Trophoblast cell (in vitro differentiated cells and primary cell): Measurements from ENCODE around the gene SHISA5.

Experiments
- DNase-seq, 2 donors: peaks; one replicate each; pipeline ENCODE4 v3.0.0-alpha.2; 2016
- H2AFZ ChIP-seq: 2 replicates; pipeline ENCODE4 v1.6.1; 2013; ENCODE audit warnings: low read length, moderate library complexity, mild to moderate bottlenecking; ENCODE audit not compliant: insufficient read depth, poor library complexity
- H2AK5ac ChIP-seq: 2 replicates; pipeline ENCODE4 v1.6.1; 2013; ENCODE audit warnings: mild to moderate bottlenecking, low read length
- H2BK120ac ChIP-seq: 2 replicates; pipeline ENCODE4 v1.6.1; 2013; ENCODE audit warnings: low read length, mild to moderate bottlenecking, moderate library complexity; ENCODE audit not compliant: insufficient read depth, poor library complexity
- H2BK12ac ChIP-seq: 2 replicates; pipeline ENCODE4 v1.6.1; 2013; ENCODE audit warnings: mild to moderate bottlenecking, low read length, moderate library complexity
- H2BK5ac ChIP-seq: 2 replicates; pipeline ENCODE4 v1.6.1; 2013; ENCODE audit warnings: low read length, low read depth, moderate library complexity, mild to moderate bottlenecking; ENCODE audit not compliant: poor library complexity
- H3K14ac ChIP-seq: 2 replicates; pipeline ENCODE4 v1.6.1; 2013; ENCODE audit warnings: mild to moderate bottlenecking, low read length
- H3K18ac ChIP-seq: 2 replicates; pipeline ENCODE4 v1.6.1; 2013; ENCODE audit warnings: mild to moderate bottlenecking, low read length
- H3K23ac ChIP-seq: 2 replicates; pipeline ENCODE4 v1.6.1; 2013; ENCODE audit warnings: low read length
- H3K27ac ChIP-seq: 2 replicates; pipeline ENCODE4 v1.5.1; 2013; ENCODE audit warnings: low read depth, mild to moderate bottlenecking, inconsistent platforms, low read length, moderate library complexity
- H3K27me3 ChIP-seq: 2 replicates; pipeline ENCODE4 v1.6.1; 2013; ENCODE audit warnings: inconsistent platforms, mild to moderate bottlenecking, low read length, moderate library complexity; ENCODE audit not compliant: insufficient read depth
- H3K36me3 ChIP-seq, 2 experiments: 1 replicate in 1 of 2; 2 replicates in 1 of 2; pipeline ENCODE4 v1.6.1; 2013; ENCODE audit warnings: low read length in 2 of 2, mild to moderate bottlenecking in 2 of 2, moderate library complexity in 1 of 2; ENCODE audit not compliant: insufficient read depth in 2 of 2, control insufficient read depth in 1 of 2
- H3K4ac ChIP-seq: 2 replicates; pipeline ENCODE4 v1.6.1; 2013; ENCODE audit warnings: low read depth, mild to moderate bottlenecking, low read length, moderate library complexity
- H3K4me1 ChIP-seq, 2 experiments: 1 replicate in 1 of 2; 2 replicates in 1 of 2; pipeline ENCODE4 v1.6.1; 2013; ENCODE audit warnings: low read length in 2 of 2, mild to moderate bottlenecking in 2 of 2, moderate library complexity in 1 of 2; ENCODE audit not compliant: insufficient read depth in 2 of 2, control insufficient read depth in 1 of 2
- H3K4me2 ChIP-seq: 2 replicates; pipeline ENCODE4 v1.6.1; 2013; ENCODE audit warnings: inconsistent platforms, mild to moderate bottlenecking, low read length, moderate library complexity
- H3K4me3 ChIP-seq: 2 replicates; pipeline ENCODE4 v1.5.1; 2013; ENCODE audit warnings: mild to moderate bottlenecking, low read depth, low read length, inconsistent platforms
- H3K79me1 ChIP-seq: one replicate; pipeline ENCODE4 v1.6.1; 2013; ENCODE audit warnings: low read length
- H3K79me2 ChIP-seq: 2 replicates; pipeline ENCODE4 v1.6.1; 2013; ENCODE audit warnings: low read length, mild to moderate bottlenecking; ENCODE audit not compliant: control insufficient read depth, insufficient read depth, poor library complexity
- H3K9ac ChIP-seq: 2 replicates; pipeline ENCODE4 v1.6.1; 2013; ENCODE audit warnings: mild to moderate bottlenecking, low read length
- H3K9me3 ChIP-seq: 2 replicates; pipeline ENCODE4 v1.6.1; 2013; ENCODE audit warnings: low read depth, mild to moderate bottlenecking, control low read depth, inconsistent platforms, low read length; ENCODE audit not compliant: insufficient read depth
- H4K12ac ChIP-seq: 2 replicates; pipeline ENCODE4 v1.6.1; 2013; ENCODE audit warnings: low read depth, mild to moderate bottlenecking, low read length, moderate library complexity
- H4K8ac ChIP-seq: 2 replicates; pipeline ENCODE4 v1.6.1; 2013; ENCODE audit warnings: low read depth, mild to moderate bottlenecking, low read length, moderate library complexity
- H4K91ac ChIP-seq: one replicate; pipeline ENCODE4 v1.6.1; 2013; ENCODE audit warnings: low read depth, mild to moderate bottlenecking, low read length, moderate library complexity
- WGBS: extraction: QIAGEN DNeasy Blood & Tissue Kit; methylation state at CpG from one replicate; pipeline ENCODE4 v1.1.7; 2013; ENCODE audit warnings: missing lambda C conversion rate; ENCODE audit not compliant: insufficient read length, insufficient coverage; ENCODE audit errors: extremely low coverage; 5-methylcytosine and 5-hydroxymethylcytosine counted together

The SHISA5 gene

DNA sequence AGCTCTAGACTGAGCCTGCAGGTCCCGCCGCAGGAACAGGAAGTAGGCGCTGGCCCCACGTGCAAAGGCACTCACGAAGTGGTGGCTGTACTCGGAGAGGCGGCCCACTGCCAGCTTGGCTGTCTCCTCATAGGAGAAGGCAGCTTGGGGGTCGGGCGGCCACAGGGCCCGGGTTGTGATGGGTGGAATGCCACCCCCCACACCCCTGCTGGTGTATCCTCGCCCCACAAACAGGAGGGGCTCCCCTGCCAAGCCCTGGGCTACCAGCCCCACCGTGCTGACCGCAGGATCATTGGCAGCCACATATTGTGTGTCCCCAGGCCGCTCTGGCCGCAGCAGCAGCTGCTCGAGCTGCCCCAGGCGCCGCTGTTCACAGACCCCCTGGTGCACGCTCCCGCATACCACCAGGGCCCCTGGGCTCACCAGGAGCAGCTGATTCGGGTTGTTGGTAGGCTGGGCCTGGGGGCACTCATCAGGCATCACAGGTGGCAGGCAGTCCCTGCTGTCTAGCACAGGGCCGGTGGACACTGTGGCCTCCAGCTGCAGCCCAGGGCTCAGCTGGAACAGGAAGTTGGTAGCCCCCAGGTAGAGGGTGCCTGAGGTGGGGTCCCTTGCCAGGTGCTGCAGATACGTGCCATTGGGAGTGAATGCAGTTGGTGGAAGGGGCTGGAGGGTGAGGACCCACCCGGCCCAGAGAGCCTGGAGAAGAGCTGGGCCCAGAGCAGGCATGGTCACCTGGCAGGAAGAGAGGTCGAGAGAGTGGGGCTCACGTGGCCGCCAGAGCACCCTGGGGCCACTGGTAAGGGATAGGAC, 79.9 kb downstream of the SHISA5 start:
- Histone ChIP-seq H2BK5ac (no peak overlapping the region), H3K4me1 (peaks cover 25 to 26% of the 10 kb centered on the region in 2 experiments), H2BK12ac (no peak overlapping the region), H4K91ac (no peak overlapping the region), H3K36me3 (peaks cover 49 to 57% of the 10 kb centered on the region in 2 experiments), H3K79me1 (peaks cover 2% of the 10 kb centered on the region), H4K8ac (no peak overlapping the region), H4K12ac (no peak overlapping the region), H2AFZ (no peak overlapping the region), H3K4me2 (no peak overlapping the region), H3K9me3 (peaks cover 2% of the 10 kb centered on the region), H3K79me2 (peaks cover 21% of the 10 kb centered on the region), H3K4ac (peak overlapping the region; percentile 25), H3K23ac (no peak overlapping the region), H3K27ac (no peak overlapping the region), H3K14ac (no peak overlapping the region), H2AK5ac (no peak overlapping the region), H2BK120ac (no peak overlapping the region), H3K27me3 (no peaks in the 10 kb centered on the region), H3K9ac (no peak overlapping the region), H3K4me3 (no peak overlapping the region), H3K18ac (peak overlapping the region; percentile 30)
- DNase-seq, result no peak
- no CpG with 5 or more reads among the region's 27 CpGs for WGBS

DNA sequence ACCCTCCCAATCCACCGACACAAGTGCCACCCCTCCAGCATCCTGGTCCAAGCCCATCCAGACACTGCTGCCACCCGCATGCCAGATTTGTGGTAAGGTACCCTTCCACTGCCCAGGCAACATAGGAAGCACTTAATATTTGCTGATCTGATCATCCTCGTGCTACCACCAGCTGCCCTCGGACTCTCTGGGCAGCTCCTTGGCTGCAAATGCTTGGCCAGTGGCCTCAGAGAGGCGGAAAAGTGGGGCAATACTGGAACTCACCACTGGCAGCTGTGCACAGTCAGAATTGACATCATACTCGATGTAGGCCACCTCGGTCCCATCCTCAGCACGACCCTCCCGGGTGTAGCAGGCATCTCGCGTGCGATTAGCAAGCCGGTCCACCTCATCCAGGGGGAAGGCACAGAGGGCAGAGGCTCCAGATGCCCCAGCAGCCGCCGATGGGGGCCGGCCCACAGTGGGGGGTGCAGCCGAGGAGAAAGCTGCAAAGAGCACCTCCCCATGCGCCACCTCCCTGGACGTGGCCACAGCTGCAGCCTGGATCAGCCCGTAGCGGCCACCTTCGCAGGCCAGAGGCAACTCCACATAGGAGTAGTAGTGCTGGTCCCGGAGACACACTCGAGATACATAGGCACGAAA, 80.6 kb downstream of the SHISA5 start:
- H3K4me3 ChIP-seq, result no peak overlapping the region
- no peaks in the 10 kb centered on the region for H3K27me3 ChIP-seq
- H3K23ac ChIP-seq, result no peak overlapping the region
- no CpG with 5 or more reads among the region's 25 CpGs for WGBS
- H4K8ac ChIP-seq, result no peak overlapping the region
- H3K14ac ChIP-seq, result no peak overlapping the region
- H3K27ac ChIP-seq, result no peak overlapping the region
- H4K12ac ChIP-seq, result no peak overlapping the region
- H3K79me1 ChIP-seq, result no peaks in the 10 kb centered on the region
- peaks cover 2% of the 10 kb centered on the region for H3K9me3 ChIP-seq
- peaks cover 57 to 64% of the 10 kb centered on the region in 2 experiments for H3K36me3 ChIP-seq
- no peak overlapping the region for H2BK12ac ChIP-seq
- H3K18ac ChIP-seq, result peak overlapping the region; percentile 9
- no peak overlapping the region for H3K9ac ChIP-seq
- H3K4me2 ChIP-seq, result no peak overlapping the region
- H3K4ac ChIP-seq, result no peak overlapping the region
- no peak overlapping the region for H4K91ac ChIP-seq
- peaks cover 23 to 25% of the 10 kb centered on the region in 2 experiments for H3K4me1 ChIP-seq
- no peak overlapping the region for H2BK120ac ChIP-seq
- DNase-seq, result no peak
- no peak overlapping the region for H2AFZ ChIP-seq
- H3K79me2 ChIP-seq, result peaks cover 18% of the 10 kb centered on the region
- no peak overlapping the region for H2AK5ac ChIP-seq
- H2BK5ac ChIP-seq, result no peak overlapping the region

DNA sequence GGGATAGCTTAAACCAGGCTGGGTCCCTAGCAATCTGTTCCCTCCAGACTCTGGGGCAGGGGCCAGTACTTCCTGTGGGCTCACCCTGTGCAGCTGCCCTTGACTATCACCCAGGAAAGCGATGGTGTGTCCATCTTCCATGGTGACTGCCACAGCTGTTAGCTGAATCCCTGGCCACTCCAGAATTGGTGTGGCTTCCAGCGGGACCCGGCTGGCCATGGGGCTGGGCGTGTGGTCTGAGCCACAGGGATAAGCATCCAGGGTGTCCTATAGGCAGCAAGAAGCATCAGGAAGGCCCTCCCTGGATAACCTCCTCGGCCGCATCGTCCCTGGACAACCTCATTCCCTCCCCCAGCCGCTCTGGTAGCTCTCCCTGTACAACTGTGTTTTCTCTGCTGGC, 81.3 kb downstream of the SHISA5 start:
- Histone ChIP-seq H3K79me1 (no peaks in the 10 kb centered on the region), H3K4me2 (no peak overlapping the region), H3K79me2 (peaks cover 12% of the 10 kb centered on the region), H3K4ac (no peak overlapping the region), H4K91ac (no peak overlapping the region), H2BK5ac (no peak overlapping the region), H4K12ac (no peak overlapping the region), H3K27ac (no peak overlapping the region), H3K18ac (no peak overlapping the region), H4K8ac (no peak overlapping the region), H3K4me1 (peaks cover 16 to 18% of the 10 kb centered on the region in 2 experiments), H3K27me3 (no peaks in the 10 kb centered on the region), H3K36me3 (peaks cover 63 to 71% of the 10 kb centered on the region in 2 experiments), H2AK5ac (no peak overlapping the region), H3K14ac (no peak overlapping the region), H3K9me3 (peaks cover 2% of the 10 kb centered on the region), H2BK12ac (no peak overlapping the region), H3K23ac (no peak overlapping the region), H3K4me3 (no peak overlapping the region), H2BK120ac (no peak overlapping the region), H3K9ac (no peak overlapping the region), H2AFZ (no peak overlapping the region)
- no CpG with 5 or more reads among the region's 8 CpGs for WGBS
- no peak for DNase-seq

DNA sequence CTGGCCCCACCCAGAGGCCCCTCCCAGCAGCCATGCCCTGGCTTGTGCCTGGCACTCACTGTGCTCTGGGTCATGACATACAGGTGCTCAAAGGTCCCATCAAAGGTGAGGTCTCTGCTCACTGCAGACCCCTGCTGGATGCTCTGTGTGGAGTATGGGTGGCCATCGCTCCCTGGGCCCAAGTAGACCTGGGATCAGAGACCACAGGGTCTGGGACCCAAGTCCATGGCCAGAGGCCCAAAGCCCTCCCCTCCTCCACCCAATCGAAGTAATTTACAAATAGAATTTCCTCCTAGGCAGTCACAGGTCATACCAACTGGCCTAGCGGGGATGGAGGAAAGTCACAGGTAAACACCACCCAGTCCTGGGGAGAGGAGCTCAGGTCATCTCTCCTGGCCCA, 81.7 kb downstream of the SHISA5 start:
- Histone ChIP-seq H3K27me3 (no peaks in the 10 kb centered on the region), H3K9me3 (peaks cover 2% of the 10 kb centered on the region), H4K91ac (no peak overlapping the region), H4K8ac (no peak overlapping the region), H3K4me2 (no peak overlapping the region), H3K4ac (no peak overlapping the region), H2BK5ac (no peak overlapping the region), H3K4me1 (peaks cover 13 to 15% of the 10 kb centered on the region in 2 experiments), H3K27ac (no peak overlapping the region), H2BK120ac (no peak overlapping the region), H3K4me3 (no peak overlapping the region), H2AFZ (no peak overlapping the region), H3K23ac (no peak overlapping the region), H3K18ac (no peak overlapping the region), H2BK12ac (no peak overlapping the region), H3K36me3 (peaks cover 67 to 75% of the 10 kb centered on the region in 2 experiments), H3K79me2 (peaks cover 8% of the 10 kb centered on the region), H4K12ac (no peak overlapping the region), H2AK5ac (no peak overlapping the region), H3K9ac (no peak overlapping the region), H3K79me1 (no peaks in the 10 kb centered on the region), H3K14ac (no peak overlapping the region)
- DNase-seq, result no peak
- no CpG with 5 or more reads among the region's 3 CpGs for WGBS
